Stimulated activated CD8-positive, alpha-beta memory T cell treated with anti-CD3 and anti-CD28 coated beads, Interleukin-12 subunit alpha, Interleukin-12 subunit beta, amount 100 ng/mL, for 24 hours (primary cell): ENCODE measurements around the gene PPP2R1B.
"Not testable (repeated sequence)": the region's sequence is repeated elsewhere in the genome, so short reads cannot be mapped to it uniquely, and the experiment has no call there.

Experiments
- DNase-seq: peaks from one replicate; pipeline ENCODE4 v3.0.0-alpha.2; 2020; ENCODE audit errors: extremely low read depth

Gene PPP2R1B

DNA sequence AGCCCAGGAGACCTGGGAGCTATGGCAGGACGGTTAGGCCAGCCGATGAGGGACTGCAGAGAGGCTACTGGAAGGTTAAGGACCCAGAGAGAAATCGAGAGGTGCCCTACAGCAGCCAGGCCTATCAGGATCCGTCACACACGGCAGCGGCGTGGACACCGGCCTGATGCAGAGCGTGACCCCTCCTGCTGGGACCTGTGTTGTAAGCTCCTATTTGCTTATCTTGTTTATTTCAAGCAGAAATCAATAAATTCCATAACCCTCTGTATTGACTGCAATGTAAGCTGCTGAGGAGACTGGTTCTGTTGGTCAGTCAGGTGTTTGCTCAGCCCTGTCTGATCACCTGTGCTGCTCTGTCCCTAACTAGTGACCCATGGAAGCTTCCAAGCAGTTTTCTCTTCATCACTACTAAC lies 39.9 kb downstream of the PPP2R1B start:
- DNase-seq, result no peak

GRCh38 chr11:111725621-111726020 lies 40.6 kb downstream of the PPP2R1B start:
- DNase-seq, result no peak

- no peak for DNase-seq
Observed at GRCh38 chr11:111724615-111725129, 41.5 kb downstream of the PPP2R1B start.

GRCh38 chr11:111723595-111723994 lies 42.6 kb downstream of the PPP2R1B start:
- DNase-seq, result no peak

GRCh38 chr11:111722501-111722900 lies 43.7 kb downstream of the PPP2R1B start:
- no peak for DNase-seq

GRCh38 chr11:111720801-111721494 lies 45.2 kb downstream of the PPP2R1B start:
- DNase-seq, result no peak

GRCh38 chr11:111719379-111719778 lies 46.8 kb downstream of the PPP2R1B start:
- DNase-seq, result no peak

DNA sequence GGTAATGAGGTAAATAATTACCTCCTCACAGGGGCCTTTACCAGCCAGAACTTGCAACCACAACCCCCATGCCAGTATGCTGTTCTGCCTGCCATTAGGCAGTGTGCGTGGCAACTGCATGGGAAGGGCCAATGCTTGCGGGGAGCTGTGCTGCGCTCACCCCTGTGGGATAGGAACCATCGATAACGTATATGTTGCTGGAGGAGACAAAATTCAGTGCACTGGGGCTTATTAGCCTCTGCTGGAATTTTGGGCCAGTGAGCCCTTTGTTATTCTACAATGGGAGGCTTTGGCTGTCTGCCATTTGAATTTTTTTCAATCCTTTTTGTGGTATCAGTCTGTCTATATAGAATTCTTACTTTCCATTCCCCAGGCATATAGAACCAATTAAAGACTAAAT lies 47.3 kb downstream of the PPP2R1B start:
- DNase-seq, result no peak

- no peak for DNase-seq
Observed at GRCh38 chr11:111718436-111718835, 47.8 kb downstream of the PPP2R1B start.

DNA sequence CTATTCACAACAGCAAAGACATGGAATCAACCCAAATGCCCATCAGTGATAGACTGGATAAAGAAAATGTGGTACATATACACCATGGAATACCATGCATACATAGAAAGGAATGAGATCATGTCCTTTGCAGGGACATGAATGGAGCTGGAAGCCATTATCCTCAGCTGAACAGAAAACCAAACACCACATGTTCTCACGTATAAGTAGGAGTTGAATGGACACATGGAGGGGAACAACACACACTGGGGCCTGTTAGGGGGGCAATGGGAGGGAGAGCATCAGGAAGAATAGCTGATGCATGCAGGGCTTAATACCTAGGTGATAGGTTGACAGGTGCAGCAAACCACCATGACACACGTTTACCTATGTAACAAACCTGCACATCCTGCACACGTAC lies 48.5 kb downstream of the PPP2R1B start:
- DNase-seq, result not testable (repeated sequence)

DNA sequence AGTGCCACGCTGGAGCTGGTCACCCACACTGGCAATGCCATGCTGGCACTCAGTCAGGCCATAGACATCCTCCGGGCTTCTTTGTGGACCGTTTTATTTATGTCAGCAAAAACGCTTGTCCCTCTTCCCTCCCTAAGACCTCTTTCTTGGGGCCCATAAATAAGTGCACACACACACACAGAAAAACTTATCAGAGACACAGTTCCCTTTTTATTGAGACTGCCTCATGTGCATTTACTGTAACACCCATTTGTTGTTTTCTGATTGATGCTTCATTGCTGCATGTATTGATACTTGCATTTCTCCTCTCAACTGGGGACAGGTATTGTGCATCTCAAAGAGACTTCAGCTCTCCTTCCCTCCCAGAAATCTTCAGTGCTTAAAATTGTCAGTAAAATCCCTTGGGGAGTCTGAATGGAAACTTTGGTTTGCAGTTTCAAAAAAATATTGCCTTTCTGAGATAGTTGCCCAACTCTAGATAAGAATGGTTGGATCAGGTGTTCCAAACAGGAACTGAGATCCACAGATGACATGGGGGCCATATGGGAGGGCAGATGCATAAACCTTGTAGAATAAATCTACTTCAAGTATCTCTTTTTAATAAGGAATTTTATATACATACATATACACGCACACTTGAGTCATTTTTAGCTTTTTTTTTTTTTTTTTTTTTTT lies 50.9 kb downstream of the PPP2R1B start:
- no peak for DNase-seq

- DNase-seq, result no peak
Observed at GRCh38 chr11:111714522-111714921, 51.7 kb downstream of the PPP2R1B start.

DNA sequence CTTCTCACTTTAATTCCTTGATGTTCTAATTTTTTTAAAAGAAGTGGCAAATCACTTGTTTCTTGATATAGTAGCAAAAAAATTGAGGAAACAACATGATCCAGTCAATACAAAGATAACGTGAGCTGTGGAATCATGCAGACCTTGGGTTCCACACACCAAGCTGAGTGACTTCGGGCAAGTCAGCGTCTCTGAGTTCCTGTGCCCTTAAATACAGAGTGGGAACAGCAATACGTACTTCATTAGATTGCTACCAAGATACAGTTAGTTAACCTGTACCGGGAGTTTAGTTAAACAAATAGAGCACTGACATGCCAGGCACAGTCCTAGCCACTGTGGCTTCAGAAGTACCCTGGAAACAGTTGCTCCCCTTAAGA lies 58.5 kb downstream of the PPP2R1B start:
- no peak for DNase-seq

GRCh38 chr11:111707039-111707690 lies 59.0 kb downstream of the PPP2R1B start:
- no peak for DNase-seq

GRCh38 chr11:111703576-111703975 lies 62.6 kb downstream of the PPP2R1B start:
- DNase-seq, result no peak

DNA sequence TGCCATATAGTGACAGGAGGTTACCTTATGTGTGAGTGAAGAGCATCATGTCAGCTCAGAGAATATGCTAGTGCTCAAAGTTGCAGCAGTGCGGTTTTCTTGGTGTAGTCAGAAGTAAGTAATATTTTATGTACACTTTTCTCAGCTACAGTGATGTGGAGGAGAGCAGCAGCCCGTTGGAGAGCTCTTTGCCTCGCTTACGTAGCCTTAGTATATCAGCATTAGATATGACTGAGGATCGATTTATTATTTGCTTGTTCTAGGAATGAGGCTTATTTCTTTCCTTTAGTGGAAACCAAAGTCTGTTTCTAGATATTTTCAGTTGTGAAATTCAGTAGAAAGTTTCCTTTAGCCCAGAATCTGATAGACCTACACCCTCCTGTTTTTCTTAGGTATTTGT lies 63.6 kb downstream of the PPP2R1B start:
- no peak for DNase-seq

DNA sequence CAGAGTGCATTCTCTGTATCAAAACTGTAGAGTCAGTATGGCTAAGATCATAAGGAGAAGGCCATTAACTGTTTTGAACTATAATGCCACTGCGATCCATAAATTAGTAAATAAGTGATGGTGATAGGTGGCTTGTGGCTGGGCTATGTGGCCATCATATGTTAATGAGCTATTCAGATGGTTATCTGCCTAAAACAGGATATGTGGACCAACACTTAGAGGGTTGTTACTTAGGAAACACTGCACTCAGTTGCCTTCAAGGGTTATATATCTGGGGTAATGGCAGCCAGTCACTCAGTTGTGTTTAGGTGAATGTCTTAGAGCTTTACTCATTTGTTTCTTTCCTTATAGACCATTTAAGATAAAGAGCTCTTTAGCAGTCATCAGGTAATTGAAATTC lies 66.0 kb downstream of the PPP2R1B start:
- no peak for DNase-seq

- DNase-seq, result no peak
Observed at GRCh38 chr11:111699579-111700156, 66.5 kb downstream of the PPP2R1B start.

DNA sequence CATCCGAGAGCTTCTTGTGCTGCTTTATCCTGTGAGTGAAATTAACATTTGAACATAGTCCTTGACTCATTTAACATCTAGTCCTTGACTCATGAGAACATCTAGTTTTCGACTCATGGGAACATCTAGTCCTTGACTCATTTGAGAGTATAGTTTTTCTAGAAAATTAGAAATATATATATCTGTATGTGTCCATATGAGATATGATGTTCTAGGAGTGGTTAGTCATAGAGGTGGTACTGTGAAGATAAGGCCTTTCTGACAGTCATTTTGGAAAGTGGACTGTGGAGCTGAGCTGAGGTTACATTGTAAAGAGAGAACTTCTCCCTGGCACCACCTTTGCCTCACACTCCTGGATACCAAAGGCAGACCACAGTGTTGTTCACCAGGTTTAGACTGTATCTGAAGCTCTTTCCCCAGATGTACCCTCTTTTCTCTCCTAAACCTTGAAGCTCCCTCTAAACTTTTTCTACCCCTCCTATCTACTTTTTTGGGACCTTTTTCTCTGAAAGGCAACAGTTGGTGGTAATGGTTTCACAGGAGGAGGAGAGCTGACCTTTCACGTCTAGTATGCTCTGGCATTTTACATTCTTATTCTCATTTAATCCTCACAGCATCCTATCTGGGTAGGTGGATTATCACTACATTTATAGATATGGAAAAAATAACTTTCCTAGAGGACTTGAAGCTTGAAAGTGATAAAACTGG lies 67.2 kb downstream of the PPP2R1B start:
- no peak for DNase-seq

DNA sequence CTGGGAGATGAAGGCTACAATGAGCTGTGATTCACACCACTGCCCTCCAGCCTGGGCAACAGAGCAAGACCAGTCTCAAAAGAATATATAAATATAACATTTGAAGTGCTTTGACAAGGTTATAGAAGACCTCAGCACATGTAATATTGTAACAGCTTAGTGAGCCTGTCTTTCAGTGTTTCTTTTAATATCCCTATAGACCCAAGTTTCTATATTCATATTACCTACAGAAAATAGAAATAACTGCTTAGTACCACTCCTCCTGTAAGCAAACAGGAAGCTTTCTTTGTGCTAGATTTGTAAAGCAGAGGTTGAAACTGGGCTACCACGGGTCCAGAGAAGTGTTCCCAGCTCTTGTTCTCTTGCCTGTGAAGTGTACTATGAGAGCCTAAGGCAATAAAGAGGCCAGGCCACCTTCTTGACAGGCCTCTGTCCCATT lies 68.2 kb downstream of the PPP2R1B start:
- DNase-seq, result no peak

DNA sequence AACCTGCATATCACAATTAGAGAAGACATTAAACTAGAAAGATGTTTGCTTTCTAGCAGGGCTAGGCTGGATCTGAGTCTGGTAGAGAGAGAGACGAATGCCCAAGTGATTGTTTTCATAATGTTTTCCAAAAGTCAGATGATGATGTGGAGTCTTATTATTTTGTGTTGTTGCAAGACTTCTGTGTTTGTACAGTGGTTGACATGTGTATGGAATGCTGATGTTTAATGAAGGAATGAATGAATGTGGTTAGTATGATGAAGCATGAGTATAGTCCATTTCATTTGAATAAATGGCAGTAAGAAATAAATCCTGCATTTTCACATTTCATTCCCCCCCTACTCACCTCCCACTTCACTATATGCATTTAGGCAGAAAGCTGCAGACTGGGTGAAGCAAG lies 69.6 kb downstream of the PPP2R1B start:
- DNase-seq, result no peak

GRCh38 chr11:111694851-111695250 lies 71.3 kb downstream of the PPP2R1B start:
- DNase-seq, result no peak
